ENCODE measurements around the gene MYH15. TPM values are rescaled to one million over a fixed set of nuclear protein-coding genes. Genes with fewer than 3 reads are reported as not detected.

MYH15 gene
- total and polyA plus RNA-seq, 2 of the 8 experiments (the other 6 are each of a cell fraction or from before 2014, with no cell fraction given) = under 0.01 TPM; not detected in 1

GRCh38 chr3:108548886-108549285, 38.5 kb upstream of the MYH15 start:
- Histone ChIP-seq H3K56ac (replicated peaks; ENCODE audit: insufficient read length, low read depth, low read length) (no peak overlapping the region), H2BK120ac (replicated peaks; ENCODE audit: low read depth, low read length) (no peak overlapping the region), H3K9ac (replicated peaks in 1 of 4; ENCODE audit: extremely low read depth in 1 of 4, low read depth in 3 of 4, low read length in 3 of 4) (no peak overlapping the region), H3K27ac (ENCODE audit: low read depth, low read length) (no peak overlapping the region), H3K9me3 (ENCODE audit: insufficient read depth in 2 of 2, low read depth in 1 of 2, low read length in 1 of 2) (no peaks in the 10 kb centered on the region), H2AFZ (ENCODE audit: low read length) (no peak overlapping the region), H3K4me3 (ENCODE audit: extremely low read depth in 1 of 4, insufficient read depth in 2 of 4, low read depth in 3 of 4, low read length in 4 of 4) (no peak overlapping the region), H2BK20ac (ENCODE audit: low read length) (no peak overlapping the region), H3K23ac (ENCODE audit: insufficient read length) (no peak overlapping the region), H4K20me1 (replicated peaks in 1 of 2; ENCODE audit: control insufficient read depth in 1 of 2, insufficient read depth in 2 of 2, low read length in 2 of 2) (no peaks in the 10 kb centered on the region), H2BK5ac (ENCODE audit: low read depth, low read length) (no peak overlapping the region), H3K79me1 (ENCODE audit: low read depth, low read length) (no peaks in the 10 kb centered on the region), H4K8ac (ENCODE audit: extremely low read depth, insufficient read depth, low read length) (no peak overlapping the region), H3K4me2 (ENCODE audit: insufficient read depth in 1 of 2, low read depth in 2 of 2, low read length in 2 of 2) (no peak overlapping the region), H2BK12ac (ENCODE audit: low read depth, low read length) (no peak overlapping the region), H3K27me3 (replicated peaks in 1 of 4; ENCODE audit: control insufficient read depth in 3 of 4, extremely low read depth in 1 of 4, insufficient read depth in 3 of 4, low read length in 3 of 4) (no peaks in the 10 kb centered on the region), H3K79me2 (ENCODE audit: control insufficient read depth in 1 of 2, insufficient read depth in 2 of 2, low read length in 2 of 2) (no peaks in the 10 kb centered on the region), H3K18ac (ENCODE audit: extremely low read depth, low read length) (no peak overlapping the region), H3K36me3 (ENCODE audit: control insufficient read depth in 2 of 4, insufficient read depth in 4 of 4, low read length in 3 of 4) (peaks cover 0 to 48% (median 2%) of the 10 kb centered on the region in 4 experiments; a peak in 6 of 8 replicates), H3K14ac (ENCODE audit: insufficient read length) (no peak overlapping the region), H4K91ac (replicated peaks; ENCODE audit: insufficient read length, low read length) (no peak overlapping the region), H4K5ac (ENCODE audit: insufficient read length, low read depth, low read length) (no peak overlapping the region), H2AK5ac (ENCODE audit: low read depth, low read length) (no peak overlapping the region), H3K4ac (replicated peaks; ENCODE audit: insufficient read length, low read depth, low read length) (no peak overlapping the region), H2BK15ac (ENCODE audit: low read length) (no peak overlapping the region), H3K23me2 (ENCODE audit: low read depth, low read length) (no peaks in the 10 kb centered on the region), H3K4me1 (replicated peaks in 1 of 4; ENCODE audit: control insufficient read depth in 3 of 4, insufficient read depth in 4 of 4, low read length in 3 of 4) (no peaks in the 10 kb centered on the region)
- DNase-seq (ENCODE audit: low read depth in 1 of 2, low spot score in 2 of 2) (no peak), FAIRE-seq (no peak)
- TF ChIP-seq BCL11A (IDR thresholded peaks at IDR 0.05; ENCODE audit: low read depth in 2 of 2, low read length in 2 of 2) = no peak
- TF ChIP-seq SP4 (IDR thresholded peaks at IDR 0.05; ENCODE audit: low read length) = no peak
- no peak for TF ChIP-seq POLR2AphosphoS5 (IDR thresholded peaks at IDR 0.05; ENCODE audit: low read depth, low read length)
- no peak for TF ChIP-seq GTF2F1 (IDR thresholded peaks at IDR 0.05; ENCODE audit: borderline replicate concordance, low read depth, low read length)
- TF ChIP-seq SUZ12 (IDR thresholded peaks at IDR 0.05; ENCODE audit: low read length) = no peak
- no peak for TF ChIP-seq SIX5 (IDR thresholded peaks at IDR 0.05; ENCODE audit: low read depth, low read length)
- no peak for TF ChIP-seq NRF1 (IDR thresholded peaks at IDR 0.05; ENCODE audit: low read depth, low read length)
- TF ChIP-seq, protein P1, sequence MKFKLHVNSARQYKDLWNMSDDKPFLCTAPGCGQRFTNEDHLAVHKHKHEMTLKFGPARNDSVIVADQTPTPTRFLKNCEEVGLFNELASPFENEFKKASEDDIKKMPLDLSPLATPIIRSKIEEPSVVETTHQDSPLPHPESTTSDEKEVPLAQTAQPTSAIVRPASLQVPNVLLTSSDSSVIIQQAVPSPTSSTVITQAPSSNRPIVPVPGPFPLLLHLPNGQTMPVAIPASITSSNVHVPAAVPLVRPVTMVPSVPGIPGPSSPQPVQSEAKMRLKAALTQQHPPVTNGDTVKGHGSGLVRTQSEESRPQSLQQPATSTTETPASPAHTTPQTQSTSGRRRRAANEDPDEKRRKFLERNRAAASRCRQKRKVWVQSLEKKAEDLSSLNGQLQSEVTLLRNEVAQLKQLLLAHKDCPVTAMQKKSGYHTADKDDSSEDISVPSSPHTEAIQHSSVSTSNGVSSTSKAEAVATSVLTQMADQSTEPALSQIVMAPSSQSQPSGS (IDR thresholded peaks at IDR 0.05; ENCODE audit: low read length) = no peak
- no peak for TF ChIP-seq MAFK (IDR thresholded peaks at IDR 0.05; ENCODE audit: low read depth, low read length)
- no peak for TF ChIP-seq YY1 (IDR thresholded peaks at IDR 0.05; ENCODE audit: low read depth, low read length)
- TF ChIP-seq RBBP5 (IDR thresholded peaks at IDR 0.05; ENCODE audit: borderline replicate concordance, low read depth, low read length) = no peak
- TF ChIP-seq RAD21 (IDR thresholded peaks at IDR 0.05 in 1 of 2, conservative IDR thresholded peaks at IDR 0.05 in 1 of 2; ENCODE audit: low read depth in 2 of 2, low read length in 2 of 2) = no peak
- ChIA-PET POLR2A (ENCODE audit: partially characterized antibody) (no interaction called here), CTCF (ENCODE audit: partially characterized antibody) (no interaction called here)
- 94% methylated on average over 2 of the region's 2 CpGs; no CpG with 5 or more reads in 1 of the 2 experiments for WGBS, 2 experiments (ENCODE audit: extremely low coverage in 1 of 2, insufficient coverage in 1 of 2, insufficient read length in 1 of 2, insufficient replicate concordance in 2 of 2, low coverage in 1 of 2, low lambda C conversion rate in 2 of 2, missing lambda C conversion rate in 1 of 2)
